HEK293T (cell line): ENCODE measurements around the gene CRIP3.

Experiments
- CTCF ChIA-PET: fragments of 350-600 bp; formaldehyde crosslinking; extraction: SDS; loops from one replicate; lab custom pipeline; 2021; ENCODE audit warnings: antibody characterized with exemption, inconsistent platforms; lab: Yijun Ruan, JAX
- POLR2A ChIA-PET: fragments of 350-600 bp; formaldehyde crosslinking; extraction: SDS; loops from one replicate; lab custom pipeline; 2020; ENCODE audit warnings: antibody characterized with exemption, inconsistent platforms; lab: Yijun Ruan, JAX
- DNase-seq: peaks from one replicate; pipeline ENCODE4 v3.0.0; 2012; ENCODE audit warnings: mixed read lengths; ENCODE audit errors: extremely low spot score
- ARNT ChIP-seq: fragments of 450-650 bp; IDR thresholded peaks from 2 replicates; pipeline ENCODE4 v1.6.1; 2017; ENCODE audit warnings: mild to moderate bottlenecking
- BHLHE40 ChIP-seq: fragments of 450-650 bp; IDR thresholded peaks from 2 replicates; pipeline ENCODE4 v1.6.1; 2016; ENCODE audit warnings: mild to moderate bottlenecking, moderate library complexity, borderline replicate concordance
- CTBP1 ChIP-seq: fragments of 450-650 bp; IDR thresholded peaks from 2 replicates; pipeline ENCODE4 v1.6.1; 2016; ENCODE audit warnings: borderline replicate concordance
- ELF4 ChIP-seq: fragments of 450-650 bp; IDR thresholded peaks from 2 replicates; pipeline ENCODE4 v1.6.1; 2017; ENCODE audit warnings: antibody characterized with exemption
- FOXA1 ChIP-seq: fragments of 450-650 bp; IDR thresholded peaks from 2 replicates; pipeline ENCODE4 v1.6.1; 2016; ENCODE audit warnings: mild to moderate bottlenecking
- FOXK2 ChIP-seq: fragments of 450-650 bp; IDR thresholded peaks from 2 replicates; pipeline ENCODE4 v1.6.1; 2016; ENCODE audit warnings: mild to moderate bottlenecking
- FOXM1 ChIP-seq: fragments of 450-650 bp; IDR thresholded peaks from 2 replicates; pipeline ENCODE4 v1.6.1; 2017; ENCODE audit warnings: mild to moderate bottlenecking, borderline replicate concordance
- HDGF ChIP-seq: fragments of 450-650 bp; IDR thresholded peaks from 2 replicates; pipeline ENCODE4 v1.6.1; 2017; ENCODE audit warnings: antibody characterized with exemption, borderline replicate concordance
- L3MBTL2 ChIP-seq: fragments of 450-650 bp; conservative IDR thresholded peaks from 2 replicates; pipeline ENCODE4 v1.6.1; 2016; ENCODE audit warnings: mild to moderate bottlenecking
- LEF1 ChIP-seq: fragments of 450-650 bp; IDR thresholded peaks from 2 replicates; pipeline ENCODE4 v1.6.1; 2017; ENCODE audit warnings: mild to moderate bottlenecking, borderline replicate concordance
- NFRKB ChIP-seq: fragments of 450-650 bp; IDR thresholded peaks from 2 replicates; pipeline ENCODE4 v1.6.1; 2016; ENCODE audit warnings: mild to moderate bottlenecking, moderate library complexity
- PKNOX1 ChIP-seq: fragments of 450-650 bp; IDR thresholded peaks from 2 replicates; pipeline ENCODE4 v1.6.1; 2016
- SP1 ChIP-seq: fragments of 450-650 bp; IDR thresholded peaks from 2 replicates; pipeline ENCODE4 v1.6.1; 2017
- SUZ12 ChIP-seq: fragments of 450-650 bp; IDR thresholded peaks from 2 replicates; pipeline ENCODE4 v1.6.1; 2016; ENCODE audit warnings: mild to moderate bottlenecking
- TARDBP ChIP-seq: fragments of 450-650 bp; IDR thresholded peaks from 2 replicates; pipeline ENCODE4 v1.6.1; 2016
- ZNF384 ChIP-seq: fragments of 450-650 bp; IDR thresholded peaks from 2 replicates; pipeline ENCODE4 v1.6.1; 2016

Gene CRIP3

DNA sequence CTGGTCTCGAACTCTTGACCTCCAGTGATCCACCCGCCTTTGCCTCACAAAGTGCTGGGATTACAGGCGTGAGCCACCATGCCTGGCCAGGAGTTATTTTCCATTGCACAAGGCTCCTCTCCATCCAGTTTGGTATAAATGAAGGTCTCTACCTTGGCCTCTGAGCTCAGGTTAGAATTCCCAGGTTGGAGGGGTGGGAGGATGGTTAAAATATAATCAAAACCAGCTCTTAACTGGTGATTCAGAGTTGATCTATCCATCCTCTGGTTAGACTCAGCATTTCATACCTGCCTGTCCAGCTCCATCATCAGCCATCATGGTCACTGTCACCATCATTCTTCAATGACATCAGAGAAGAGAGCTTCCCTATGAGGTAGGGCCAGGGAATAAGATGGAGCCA lies 13.2 kb downstream of the CRIP3 start:
- CTCF ChIA-PET: no interaction called here
- POLR2A ChIA-PET: interaction anchor here (1.0 kb wide), 1 partner anchor 14 kb away, joined by 3 read pairs; no protein-coding TSS in a partner anchor
- DNase-seq: no peak
- TF ChIP-seq HDGF (no peak), FOXA1 (no peak), L3MBTL2 (no peak), PKNOX1 (no peak), CTBP1 (no peak), SUZ12 (no peak), NFRKB (no peak), ARNT (no peak), ZNF384 (no peak), ELF4 (no peak), TARDBP (no peak), FOXM1 (no peak)

DNA sequence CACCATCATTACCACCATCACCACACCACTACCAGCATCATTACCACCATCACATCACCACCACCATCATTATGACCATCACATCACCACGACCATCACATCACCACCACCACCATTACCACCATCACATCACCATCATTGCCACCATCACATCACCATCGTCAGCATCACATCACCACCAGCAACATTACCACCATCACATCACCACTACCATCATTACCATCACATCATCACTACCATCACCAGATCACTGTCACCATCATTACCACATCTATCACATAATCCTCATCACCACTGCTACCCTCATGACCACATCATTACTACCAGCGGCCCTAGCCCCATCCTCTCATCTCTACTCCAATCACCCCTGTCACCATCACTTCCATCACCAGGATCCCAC lies 14.1 kb downstream of the CRIP3 start:
- DNase-seq: no peak
- POLR2A ChIA-PET: no interaction called here
- CTCF ChIA-PET: no interaction called here
- TF ChIP-seq PKNOX1 (no peak), TARDBP (no peak), ZNF384 (no peak)

GRCh38 chr6:43293698-43294097 lies 14.9 kb downstream of the CRIP3 start:
- CTCF ChIA-PET: interaction anchor here (1.2 kb wide), 1 partner anchor 64 kb away, joined by 3 read pairs; the partner anchor contains the start of gene DNPH1
- POLR2A ChIA-PET: no interaction called here

GRCh38 chr6:43292763-43293318 lies 15.8 kb downstream of the CRIP3 start:
- TF ChIP-seq SP1 (no peak), BHLHE40 (no peak), CTBP1 (no peak), ARNT (no peak), TARDBP (no peak), SUZ12 (no peak), HDGF (no peak), PKNOX1 (no peak), FOXM1 (no peak), FOXA1 (no peak), LEF1 (no peak), ZNF384 (no peak), L3MBTL2 (no peak), NFRKB (no peak), FOXK2 (no peak), ELF4 (no peak)
- no peak for DNase-seq
- ChIA-PET CTCF (interaction anchor here (0.6 to 1.2 kb wide), 2 partner anchors 64 to 187 kb away, joined by 3 to 5 read pairs; partner anchors contain the start of gene DNPH1), POLR2A (no interaction called here)

More at GRCh38 chr6:43293698-43294097, 14.9 kb downstream of the CRIP3 start:
- TF ChIP-seq ELF4 (no peak), SUZ12 (no peak), PKNOX1 (no peak), BHLHE40 (no peak), L3MBTL2 (no peak), FOXM1 (no peak), LEF1 (no peak), HDGF (no peak), ARNT (no peak), SP1 (no peak), CTBP1 (no peak), FOXA1 (no peak), TARDBP (no peak), NFRKB (no peak), ZNF384 (no peak), FOXK2 (no peak)
- no peak for DNase-seq

DNA sequence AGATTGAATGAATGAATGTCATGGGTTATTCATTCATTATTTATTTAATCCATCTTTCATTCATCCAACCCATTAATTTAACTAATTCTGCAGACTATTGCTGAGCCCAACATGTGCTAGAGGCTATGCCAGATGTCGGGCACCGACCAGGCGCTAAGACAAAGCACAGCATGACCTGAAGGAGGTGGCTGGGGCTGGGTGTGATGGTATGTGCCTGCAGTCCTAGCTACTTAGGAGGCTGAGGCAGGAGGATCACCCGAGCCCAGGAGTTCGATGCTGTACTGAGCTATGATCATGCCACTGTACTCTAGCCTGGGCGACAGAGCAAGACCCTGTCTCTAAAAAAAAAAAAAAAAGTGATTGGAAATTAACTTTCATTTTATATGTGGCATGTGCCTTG lies 16.3 kb downstream of the CRIP3 start:
- DNase-seq: no peak
- POLR2A ChIA-PET: no interaction called here
- CTCF ChIA-PET: interaction anchor here (0.6 kb wide), 1 partner anchor 186 kb away, joined by 5 read pairs; no protein-coding TSS in a partner anchor
- no peak for TF ChIP-seq CTBP1
- no peak for TF ChIP-seq TARDBP
- no peak for TF ChIP-seq ZNF384
- TF ChIP-seq FOXM1: no peak
- no peak for TF ChIP-seq ELF4
- TF ChIP-seq L3MBTL2: no peak
- no peak for TF ChIP-seq SUZ12
- TF ChIP-seq LEF1: no peak
- no peak for TF ChIP-seq NFRKB
- TF ChIP-seq ARNT: no peak
